GM18498 (cell line): ENCODE data around the gene BCKDHB.
A peak's percentile ranks its signal among the peaks of the same experiment; 100 is the strongest.
"Not testable (repeated sequence)": the region's sequence is repeated elsewhere in the genome, so short reads cannot be mapped to it uniquely, and the experiment has no call there.

ENCODE experiments used
- ATAC-seq: cut with Tn5 transposase; IDR thresholded peaks from one replicate; pipeline ENCODE4 v1.9.1; 2021; ENCODE audit warnings: mild to moderate bottlenecking, moderate library complexity; ENCODE audit not compliant: unreplicated experiment

Gene BCKDHB

DNA sequence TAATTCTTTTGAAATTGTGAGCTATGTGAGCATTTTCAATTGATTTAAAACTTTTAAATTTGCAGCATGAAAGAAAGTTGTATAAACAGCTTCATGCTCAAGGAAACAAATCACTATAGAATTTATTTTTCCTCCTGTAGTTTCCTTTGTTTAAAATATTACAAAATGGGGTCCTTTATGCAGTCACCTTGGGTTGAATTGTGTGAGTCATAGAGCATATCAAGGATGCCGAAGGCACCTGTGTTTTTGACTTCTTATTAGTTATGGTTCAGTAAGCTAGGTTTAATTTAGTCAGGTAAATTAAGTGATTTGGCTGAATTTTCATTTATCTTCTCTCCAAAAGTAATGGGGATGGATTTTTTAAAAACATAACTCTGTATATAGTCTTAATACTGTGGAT lies 96.8 kb downstream of the BCKDHB start:
- ATAC-seq, result no peak

DNA sequence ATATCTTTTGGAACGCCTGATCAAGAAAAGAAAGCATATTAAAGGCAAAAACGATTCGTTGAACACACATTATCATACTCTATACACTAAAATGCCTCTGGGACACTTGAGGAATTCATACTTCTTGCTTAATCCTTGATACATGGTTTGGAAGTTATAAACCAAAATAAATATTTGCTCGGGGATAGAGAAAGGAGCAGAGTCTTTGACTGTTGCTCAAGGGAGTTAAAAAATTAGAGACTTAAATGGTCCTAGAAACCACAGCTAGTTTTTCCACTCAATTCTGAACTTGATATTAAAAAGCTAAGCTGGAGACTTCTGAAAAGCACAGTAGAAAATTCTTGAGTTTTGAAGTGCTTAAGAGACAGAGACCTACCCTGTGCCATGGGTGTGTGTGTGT lies 98.9 kb downstream of the BCKDHB start:
- ATAC-seq, result no peak

DNA sequence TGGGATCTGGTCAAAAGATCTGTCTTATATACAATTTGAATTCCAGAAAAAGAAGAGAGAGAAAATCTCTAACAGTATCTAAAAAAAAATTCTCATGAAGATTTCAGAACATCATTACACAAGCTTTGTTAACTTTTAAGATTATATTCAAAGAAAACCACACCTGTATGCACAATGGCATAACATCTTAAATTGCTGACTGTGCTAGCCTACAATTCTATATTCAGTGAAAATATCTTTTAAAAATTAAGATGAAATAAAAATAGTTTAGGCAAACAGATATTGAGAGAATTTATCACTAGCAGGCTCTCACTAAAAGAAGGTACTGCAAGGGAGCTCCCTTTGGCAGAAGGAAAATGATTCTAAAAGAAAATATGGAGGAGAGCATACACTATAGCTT lies 100.3 kb downstream of the BCKDHB start:
- ATAC-seq, result no peak

DNA sequence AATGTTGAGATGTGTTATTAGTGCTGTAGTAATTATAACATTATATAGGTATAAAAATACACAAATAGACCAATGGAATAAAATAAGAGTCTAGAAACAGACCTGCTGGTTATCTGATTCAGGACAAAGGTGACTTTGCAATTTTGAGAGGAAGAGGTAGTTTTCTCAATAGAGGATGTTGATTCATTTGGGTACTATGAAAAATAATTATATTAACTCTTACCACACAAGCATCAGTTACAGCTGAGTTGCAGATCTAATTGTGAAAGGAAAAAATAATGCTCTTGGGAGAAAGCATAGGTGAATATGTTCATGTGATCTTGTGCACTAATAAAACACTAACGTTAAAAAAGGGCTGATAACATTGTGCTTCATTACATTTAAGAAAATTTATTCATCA lies 103.0 kb downstream of the BCKDHB start:
- no peak for ATAC-seq

DNA sequence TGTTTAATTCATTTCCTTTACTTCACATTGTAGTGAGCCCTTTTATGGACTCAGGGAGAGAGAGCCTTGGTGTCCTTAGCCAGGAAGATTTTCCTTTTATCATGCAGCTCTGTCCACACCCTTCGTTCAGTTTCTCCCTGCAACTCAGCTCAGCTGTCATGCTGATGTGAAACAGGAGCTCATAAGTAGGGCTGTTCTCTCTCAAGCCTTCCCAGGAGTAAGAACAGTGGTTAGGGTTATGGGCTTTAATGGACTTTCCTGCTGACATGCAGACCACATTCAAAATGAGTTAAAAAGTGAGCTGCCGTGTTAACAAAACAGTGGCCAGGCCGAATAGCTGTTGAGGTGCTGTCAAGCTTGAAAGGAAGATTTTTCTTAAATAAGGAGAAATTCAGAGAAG lies 104.1 kb downstream of the BCKDHB start:
- no peak for ATAC-seq

DNA sequence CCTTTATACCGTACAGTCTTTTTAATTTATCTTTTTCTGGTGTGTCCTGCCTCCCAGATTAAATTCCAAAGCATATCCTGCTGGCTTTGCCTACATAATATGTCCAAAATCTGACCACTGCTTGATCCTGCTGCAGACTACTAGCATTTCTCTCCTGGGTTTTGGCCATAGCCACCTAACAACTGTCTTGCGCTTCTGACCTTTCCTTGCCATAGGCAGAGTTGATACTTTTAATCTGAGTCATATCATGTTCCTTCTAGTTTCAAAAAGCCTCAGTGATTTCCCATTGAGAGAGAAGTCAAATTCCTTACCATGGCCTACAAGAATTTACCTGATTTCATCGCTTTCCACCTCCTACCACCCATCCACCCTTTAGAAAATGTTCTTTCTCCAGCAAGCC lies 104.8 kb downstream of the BCKDHB start:
- ATAC-seq, result no peak

DNA sequence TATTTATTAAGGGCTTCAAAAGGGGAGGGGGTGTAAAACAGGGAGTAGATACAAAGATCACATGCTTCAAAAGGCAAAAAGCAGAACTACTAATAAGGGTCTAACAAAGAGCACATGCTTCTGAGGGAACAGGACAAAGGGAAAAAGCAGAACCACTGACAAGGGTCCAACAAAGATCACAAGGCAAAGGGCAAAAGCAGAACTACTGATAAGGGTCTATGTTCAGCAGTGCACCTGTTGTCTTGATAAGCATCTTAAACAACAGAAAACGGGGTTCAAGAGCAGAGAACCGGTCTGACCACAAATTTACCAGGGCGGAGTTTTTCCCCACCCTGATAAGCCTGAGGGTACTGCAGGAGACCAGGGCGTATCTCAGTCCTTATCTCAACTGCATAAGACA lies 105.4 kb downstream of the BCKDHB start:
- not testable (repeated sequence) for ATAC-seq

DNA sequence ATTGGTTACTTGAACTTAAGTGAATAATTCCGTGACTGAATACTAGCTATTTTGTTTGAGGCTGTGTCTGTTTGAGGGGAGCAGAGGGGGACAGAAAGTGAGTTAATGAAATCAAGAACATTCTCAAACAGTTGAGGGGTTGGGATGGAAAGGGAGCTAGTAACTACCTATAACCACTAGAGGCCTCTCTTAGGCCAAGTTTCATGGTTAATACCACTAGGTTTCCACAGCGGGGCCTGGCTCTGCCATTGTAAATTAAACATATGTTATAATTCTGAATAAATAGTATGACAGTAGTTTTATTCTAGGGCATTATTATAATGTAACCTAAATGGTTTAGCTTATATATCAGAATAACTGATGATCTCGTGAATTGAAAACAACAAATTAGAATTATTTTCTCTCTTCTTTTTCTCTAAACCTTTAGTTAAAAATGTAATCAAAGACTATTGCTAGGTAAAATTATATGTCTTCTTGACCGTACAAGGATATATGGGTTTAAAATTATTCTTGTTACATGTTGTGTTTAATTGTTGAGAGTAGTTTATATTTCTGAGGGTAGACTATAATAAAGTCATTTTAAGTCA lies 108.1 kb downstream of the BCKDHB start:
- peak; percentile 95 for ATAC-seq

DNA sequence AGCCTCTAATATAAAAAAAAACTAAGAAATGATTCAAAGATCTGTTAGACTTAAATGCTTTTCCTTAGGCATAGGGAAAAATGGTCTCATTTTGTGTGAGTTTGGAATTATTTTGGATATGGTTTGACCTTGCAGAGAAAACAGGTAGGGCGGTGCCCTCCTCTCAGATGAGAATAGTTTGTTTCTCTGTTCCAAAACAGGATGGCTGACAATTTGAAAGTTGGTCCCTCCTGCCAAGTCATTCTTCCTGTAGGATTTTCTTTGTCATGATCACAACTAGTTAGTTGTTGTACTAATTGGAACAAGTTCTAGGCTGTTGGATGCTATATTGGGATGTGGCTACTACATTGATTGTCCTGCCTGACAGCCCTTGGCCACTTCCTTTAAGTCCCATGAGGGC lies 108.6 kb downstream of the BCKDHB start:
- ATAC-seq, result no peak

DNA sequence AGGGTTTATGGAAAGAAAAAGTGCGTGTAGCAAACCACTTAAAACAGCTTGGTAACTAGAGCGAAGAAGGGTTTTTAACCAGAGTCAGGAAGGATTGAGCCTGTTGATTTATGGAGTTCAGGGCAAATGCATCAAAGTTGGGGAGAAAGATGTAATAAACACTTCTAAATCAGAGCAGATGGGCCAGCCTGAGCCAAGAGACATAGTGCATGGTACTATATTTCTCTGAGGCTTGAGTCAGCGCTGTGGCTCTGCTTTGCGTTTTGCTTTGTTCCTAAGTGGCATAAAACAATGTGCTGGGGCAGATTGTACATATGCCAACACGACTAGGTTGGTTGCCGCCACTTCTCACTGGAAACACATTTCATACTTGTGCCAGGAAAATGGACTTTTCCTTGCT lies 111.3 kb downstream of the BCKDHB start:
- ATAC-seq, result no peak

DNA sequence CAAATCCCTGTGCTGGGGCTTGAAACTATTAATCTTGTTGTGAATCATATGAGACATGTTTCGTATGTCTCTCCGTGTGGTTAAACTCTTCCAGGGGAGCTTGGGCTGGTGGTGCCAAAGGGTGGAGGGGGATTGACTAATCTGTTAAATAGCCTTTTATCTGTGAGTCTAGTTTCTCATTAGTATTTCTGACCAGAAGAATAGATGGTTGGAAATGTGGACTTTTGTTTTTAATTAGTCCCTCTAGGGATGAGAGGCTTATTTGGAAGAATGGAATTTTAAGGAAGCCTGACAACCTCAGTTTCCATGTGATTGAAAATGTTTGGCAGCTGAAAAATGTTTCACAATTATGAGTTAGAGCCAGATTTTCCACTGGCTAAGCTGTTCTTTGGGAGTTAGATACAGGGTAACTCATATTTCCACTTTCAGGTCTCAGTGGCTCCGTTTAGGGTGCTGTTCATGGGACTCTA lies 117.3 kb downstream of the BCKDHB start:
- ATAC-seq, result no peak

DNA sequence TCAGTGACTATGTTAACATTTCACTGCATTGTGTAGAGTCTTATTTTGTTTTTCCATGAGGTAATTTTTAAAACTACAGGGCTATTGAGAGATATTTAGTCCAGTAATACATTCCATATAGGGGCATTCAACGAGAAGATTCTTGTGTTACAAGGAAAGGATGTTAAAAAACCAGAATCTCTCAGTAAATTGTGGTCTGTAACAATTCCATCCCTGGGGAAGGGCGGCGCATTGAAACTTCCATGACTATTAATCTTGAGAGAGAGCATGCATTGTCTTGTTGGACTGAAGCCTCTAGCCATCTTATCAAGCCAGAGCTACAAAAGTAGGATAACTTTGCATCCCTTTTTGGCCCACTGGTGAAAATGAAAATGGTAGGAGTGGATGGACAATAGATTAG lies 119.7 kb downstream of the BCKDHB start:
- no peak for ATAC-seq

DNA sequence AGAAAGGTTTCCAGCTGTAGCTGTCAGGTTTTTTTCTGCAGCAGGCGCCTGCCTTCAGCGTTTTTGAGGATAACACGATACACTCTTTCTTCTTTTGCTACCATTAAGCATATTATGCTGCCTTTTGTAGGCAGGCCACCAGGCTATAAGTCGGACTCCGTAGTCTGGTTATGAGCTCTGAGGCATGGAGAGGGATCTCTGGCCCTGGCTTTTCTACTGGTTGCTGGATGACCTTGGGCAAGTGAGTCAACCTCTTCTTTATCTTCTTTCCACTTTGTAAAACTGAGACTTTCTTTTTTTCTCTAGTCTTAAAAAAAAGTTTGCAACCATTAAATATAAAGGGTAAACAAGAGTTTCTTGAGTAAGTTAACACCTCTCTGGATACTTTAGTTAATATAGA lies 120.2 kb downstream of the BCKDHB start:
- ATAC-seq, result no peak

DNA sequence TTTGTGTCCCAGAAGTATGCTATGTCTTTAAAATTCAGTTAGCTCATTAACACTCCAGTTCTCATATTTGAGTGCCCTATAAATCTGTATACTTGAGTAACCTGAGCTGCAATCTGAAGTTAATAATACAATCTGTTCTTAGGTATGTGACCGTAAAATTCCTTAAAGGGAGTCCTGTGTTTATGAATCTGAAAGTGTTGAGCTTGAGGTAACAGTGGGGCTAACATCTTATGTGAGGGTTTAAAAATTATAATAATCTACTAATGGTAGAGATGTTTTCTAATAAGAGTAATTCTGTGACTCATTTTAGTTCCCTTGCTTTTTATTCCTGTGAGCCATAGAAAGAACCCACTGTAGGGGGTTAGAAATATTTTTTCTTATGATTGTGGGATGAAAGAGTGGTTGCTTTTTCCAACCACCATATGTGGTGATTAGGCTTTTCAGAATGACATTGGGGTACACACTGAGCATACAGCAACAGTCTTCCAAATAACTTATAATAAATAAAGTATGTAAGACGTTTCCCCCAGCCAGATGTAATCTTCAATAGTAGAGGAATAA lies 121.2 kb downstream of the BCKDHB start:
- no peak for ATAC-seq

DNA sequence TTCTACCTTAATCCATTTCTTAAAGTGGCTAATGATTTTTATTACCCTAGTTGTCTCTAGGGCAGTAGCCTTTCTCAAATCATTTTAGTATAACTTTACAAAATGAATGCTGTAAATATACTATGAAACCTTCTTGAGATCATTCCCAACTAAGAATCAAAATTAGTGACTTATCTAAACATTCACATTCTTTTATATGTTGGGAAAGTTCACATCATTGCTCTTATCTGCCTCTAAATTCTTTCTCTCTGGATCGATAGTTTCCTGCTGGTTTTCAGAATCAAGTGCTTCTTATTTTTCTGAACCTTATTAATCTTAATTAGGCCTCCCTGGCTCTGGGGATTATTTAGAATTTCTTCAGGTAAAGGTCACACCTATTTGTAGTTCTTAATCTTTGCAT lies 126.8 kb downstream of the BCKDHB start:
- ATAC-seq, result no peak

DNA sequence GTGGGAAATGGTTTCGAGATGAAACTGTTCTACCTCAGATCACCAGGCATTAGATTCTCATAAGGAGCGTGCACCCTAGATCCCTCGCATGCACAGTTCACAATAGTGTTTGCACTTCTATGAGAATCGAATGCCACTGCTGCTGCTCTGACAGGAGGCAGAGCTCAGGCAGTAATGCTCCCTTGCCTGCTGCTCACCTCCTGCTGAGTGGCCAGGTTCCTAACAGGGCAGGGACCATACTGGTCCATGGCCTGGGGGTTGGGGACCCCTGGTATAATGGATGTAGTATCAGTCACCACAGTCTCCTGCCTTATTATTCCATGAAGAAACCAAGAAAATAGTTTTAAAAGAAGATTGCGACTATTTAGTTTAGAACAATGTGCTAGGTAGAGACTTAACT lies 127.5 kb downstream of the BCKDHB start:
- no peak for ATAC-seq

DNA sequence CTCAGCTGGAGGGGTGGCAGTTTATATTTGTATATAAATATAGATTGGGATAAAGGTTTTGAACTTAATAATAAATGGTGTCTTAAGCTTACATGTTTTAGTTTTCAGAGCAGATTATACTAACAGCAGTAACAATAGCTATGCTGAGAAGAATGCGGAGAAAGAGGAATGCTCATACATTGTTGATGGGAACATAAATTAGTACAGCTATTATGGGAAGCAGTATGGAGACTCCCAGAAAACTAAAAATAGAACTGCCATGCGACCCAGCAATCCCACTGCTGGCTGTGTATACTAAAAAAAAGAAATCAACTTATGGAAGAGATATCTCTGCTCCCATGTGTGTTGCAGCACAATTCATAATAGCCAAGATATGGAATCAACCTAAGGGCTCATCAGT lies 127.9 kb downstream of the BCKDHB start:
- ATAC-seq, result no peak

DNA sequence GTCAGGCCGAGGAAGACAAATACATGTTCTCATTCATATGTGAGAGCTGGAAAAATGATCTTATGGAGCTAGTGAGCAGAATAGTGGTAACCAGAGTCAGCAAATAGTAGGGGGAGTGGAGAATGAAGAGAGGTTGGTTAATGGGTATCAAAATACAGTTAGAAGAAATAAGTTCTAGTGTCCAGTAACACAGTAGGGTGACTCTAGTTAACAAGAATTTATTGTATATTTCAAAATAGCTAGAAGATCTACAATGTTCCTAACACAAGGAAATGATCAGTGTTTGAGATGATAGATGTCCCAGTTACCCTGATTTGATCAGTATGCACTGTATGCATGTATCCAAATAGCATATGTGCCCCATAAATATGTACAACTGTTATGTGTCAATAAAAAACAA lies 128.4 kb downstream of the BCKDHB start:
- no peak for ATAC-seq

DNA sequence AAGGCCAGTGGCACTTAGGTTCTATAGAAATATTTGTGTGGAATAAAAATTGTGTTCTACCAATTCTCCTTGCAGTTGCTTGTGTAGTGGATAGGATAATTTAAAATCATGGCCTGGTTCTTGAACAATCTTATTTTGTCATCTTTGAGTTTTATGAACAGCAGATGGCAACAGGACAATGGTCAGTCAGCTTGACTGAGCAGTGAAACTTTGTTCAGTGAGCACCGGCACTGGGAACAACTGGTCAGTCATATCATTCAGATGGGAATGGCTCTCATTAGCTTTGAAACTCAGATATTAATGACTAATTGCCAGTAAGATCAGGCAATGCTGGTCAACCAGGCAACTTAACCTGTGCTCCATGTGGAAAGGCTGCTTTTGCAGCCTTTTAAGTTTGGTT lies 129.2 kb downstream of the BCKDHB start:
- ATAC-seq, result no peak

DNA sequence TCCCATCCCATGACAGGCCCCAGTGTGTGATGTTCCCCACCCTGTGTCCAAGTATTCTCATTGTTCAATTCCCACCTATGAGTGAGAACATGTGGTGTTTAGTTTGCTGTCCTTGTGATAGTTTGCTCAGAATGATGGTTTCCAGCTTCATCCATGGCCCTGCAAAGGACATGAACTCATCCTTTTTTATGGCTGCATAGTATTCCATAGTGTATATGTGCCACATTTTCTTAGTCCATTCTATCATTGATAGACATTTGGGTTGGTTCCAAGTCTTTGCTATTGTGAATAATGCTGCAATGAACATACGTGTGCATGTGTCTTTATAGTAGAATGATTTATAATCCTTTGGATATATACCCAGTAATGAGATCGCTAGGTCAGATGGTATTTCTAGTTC lies 132.3 kb downstream of the BCKDHB start:
- not testable (repeated sequence) for ATAC-seq

DNA sequence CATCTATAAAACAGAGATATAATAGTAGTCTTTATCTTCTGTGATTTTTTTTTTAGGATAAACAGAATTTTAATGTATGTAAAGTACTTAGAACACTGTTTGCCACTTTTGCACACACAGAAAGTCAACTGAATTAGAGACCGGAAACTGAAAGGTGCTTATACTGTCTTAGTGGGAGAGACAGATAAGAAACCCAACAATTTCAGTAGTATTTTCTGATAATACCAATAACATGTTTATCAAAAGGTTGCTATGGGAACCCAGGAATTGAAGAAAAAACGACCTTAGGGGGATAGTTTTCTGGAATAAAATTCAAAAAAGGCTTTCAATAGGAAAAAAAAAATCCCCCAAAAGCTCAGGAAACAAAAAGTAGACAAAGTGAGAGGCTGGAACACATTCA lies 138.6 kb downstream of the BCKDHB start:
- peak; percentile 69 for ATAC-seq

DNA sequence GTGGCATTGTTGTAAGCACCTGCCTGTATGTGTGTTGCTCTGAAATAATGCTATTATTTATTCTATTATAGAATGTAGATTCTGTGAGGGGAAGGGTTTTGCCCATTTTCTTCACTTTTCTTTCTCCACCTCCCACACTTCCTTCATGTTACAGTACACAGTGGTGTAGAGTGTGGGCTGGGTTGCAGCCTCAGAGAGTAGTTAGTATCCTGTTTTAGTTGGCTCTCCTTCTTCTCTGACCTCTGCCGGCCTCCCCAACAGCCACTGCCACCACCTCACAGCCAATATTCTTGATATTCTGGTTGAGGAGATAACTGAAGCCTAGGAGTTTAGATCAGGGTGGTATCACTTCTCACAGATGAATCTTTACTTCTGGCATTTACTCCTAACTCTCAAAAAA lies 143.4 kb downstream of the BCKDHB start:
- no peak for ATAC-seq

DNA sequence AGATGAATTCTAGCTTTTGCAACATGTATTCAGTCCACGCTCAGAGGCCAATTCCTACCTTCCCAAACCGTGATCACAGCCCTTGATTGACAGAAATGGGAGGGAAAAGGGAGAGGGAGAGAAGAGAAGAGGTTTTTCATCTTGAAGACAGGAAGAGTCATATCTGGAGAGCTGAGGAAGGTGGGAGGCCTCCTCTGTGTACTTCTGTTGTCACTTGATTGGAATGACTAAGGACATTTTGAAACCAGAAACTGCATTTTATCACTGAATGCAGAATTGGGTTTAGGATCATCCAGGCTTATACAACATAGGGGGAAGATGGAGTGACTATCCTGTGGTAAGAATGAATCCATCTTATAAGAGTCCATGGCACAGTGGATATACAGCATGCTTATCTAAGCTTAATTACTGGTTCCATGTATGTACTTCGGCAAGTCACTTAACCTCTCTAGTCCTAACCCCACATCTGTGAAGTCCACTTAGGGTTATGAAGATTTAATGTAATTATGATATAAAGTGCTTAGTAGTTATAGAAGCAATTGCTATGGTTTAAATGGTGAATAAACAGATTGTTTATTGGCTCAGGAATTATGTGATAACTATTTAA lies 144.0 kb downstream of the BCKDHB start:
- no peak for ATAC-seq
